GM19372 (cell line): ENCODE data around the gene HMGXB4.
"Not testable (repeated sequence)": the region's sequence is repeated elsewhere in the genome, so short reads cannot be mapped to it uniquely, and the experiment has no call there.

ENCODE experiments used
- ATAC-seq: cut with Tn5 transposase; IDR thresholded peaks from one replicate; pipeline ENCODE4 v1.9.1; 2021; ENCODE audit warnings: mild to moderate bottlenecking, low read depth, moderate library complexity; ENCODE audit not compliant: unreplicated experiment

Gene HMGXB4, protein sequence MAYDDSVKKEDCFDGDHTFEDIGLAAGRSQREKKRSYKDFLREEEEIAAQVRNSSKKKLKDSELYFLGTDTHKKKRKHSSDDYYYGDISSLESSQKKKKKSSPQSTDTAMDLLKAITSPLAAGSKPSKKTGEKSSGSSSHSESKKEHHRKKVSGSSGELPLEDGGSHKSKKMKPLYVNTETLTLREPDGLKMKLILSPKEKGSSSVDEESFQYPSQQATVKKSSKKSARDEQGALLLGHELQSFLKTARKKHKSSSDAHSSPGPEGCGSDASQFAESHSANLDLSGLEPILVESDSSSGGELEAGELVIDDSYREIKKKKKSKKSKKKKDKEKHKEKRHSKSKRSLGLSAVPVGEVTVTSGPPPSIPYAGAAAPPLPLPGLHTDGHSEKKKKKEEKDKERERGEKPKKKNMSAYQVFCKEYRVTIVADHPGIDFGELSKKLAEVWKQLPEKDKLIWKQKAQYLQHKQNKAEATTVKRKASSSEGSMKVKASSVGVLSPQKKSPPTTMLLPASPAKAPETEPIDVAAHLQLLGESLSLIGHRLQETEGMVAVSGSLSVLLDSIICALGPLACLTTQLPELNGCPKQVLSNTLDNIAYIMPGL

DNA sequence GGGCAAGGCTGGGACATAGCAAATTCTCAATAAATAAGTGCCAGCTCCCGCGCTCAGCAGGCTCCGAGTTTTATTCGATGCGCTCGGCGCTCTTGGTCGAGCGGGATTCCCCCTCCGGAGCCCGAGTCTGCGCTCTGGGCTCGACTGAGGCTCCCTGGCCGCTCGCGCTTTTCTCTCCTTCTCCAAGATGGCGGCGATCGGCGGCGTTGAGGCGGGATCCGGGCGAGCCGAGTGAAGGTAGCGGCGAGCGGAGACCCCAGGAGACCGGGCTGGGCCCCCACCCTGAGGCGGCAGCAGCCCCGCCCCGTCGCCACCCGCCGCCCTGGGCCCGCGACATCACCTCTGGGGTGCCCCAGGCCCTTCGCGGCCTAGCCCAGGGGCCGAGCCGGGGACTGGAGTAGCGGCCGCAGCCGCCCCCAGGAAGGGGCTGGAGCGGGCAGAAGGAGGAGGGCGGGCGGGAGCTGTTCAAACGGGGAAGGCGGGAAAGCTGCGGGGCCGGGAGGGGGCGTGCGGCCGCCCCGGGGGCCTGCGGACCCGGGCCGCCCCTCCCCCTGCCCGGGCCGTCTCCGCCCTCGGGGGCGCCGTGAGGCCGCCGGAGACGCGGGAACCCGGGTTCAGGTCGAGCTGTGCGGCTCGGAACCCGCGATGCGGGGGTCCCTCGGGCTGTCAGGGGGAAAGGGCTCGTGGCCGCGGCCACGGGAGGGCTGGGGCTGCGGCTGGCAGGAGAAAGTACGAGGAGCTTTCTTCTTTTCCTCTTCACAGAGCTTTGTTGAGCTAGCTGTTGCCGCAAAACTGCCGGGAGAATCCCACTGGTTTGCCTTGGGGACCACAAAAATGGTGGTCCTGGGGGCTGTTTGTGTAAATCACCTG lies at the start of gene HMGXB4:
Gene HMGXB4 (plus strand): TSS at position 173 of the 870 bp plus-strand sequence. CDS start 4,898 bp downstream, outside the sequence.
- peak; percentile 86 for ATAC-seq

DNA sequence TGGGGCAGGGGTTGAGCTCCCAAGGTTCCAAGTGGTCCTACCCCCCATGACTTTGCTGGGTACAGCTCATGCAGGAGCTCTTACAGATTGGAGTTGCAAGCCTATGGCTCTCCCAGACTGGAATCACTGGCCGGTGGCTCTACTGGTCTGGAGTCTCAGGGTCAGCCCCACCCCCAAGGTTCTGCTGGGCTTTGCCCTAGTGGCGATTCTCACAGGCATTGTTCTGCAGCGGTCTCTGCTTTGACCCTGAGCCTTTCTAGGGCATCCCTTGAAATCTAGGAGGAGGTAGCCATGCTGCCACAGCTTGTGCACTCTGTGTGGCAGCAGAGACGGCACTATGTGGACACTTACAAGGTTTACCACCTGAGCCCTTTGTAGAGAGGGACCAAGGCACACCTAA lies 49.3 kb upstream of the HMGXB4 start:
- ATAC-seq, result no peak

DNA sequence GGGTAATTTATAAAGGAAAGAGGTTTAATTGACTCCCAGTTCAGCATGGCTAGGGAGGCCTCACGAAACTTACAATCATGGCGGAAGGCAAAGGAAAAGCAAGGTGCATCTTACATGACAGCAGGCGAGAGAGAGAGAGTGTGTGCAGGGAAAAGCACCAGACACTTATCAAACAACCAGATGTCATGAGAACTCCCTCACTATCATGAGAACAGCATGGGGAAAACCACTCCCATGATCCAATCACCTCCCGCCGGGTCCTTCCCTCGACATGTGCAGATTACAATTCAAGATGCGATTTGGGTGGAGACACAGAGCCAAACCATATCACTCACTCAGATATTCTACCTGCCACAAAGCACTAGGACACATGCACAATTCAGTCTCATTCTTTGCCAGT lies 48.1 kb upstream of the HMGXB4 start:
- no peak for ATAC-seq

GRCh38 chr22:35212009-35212408 lies 45.3 kb upstream of the HMGXB4 start:
- no peak for ATAC-seq

GRCh38 chr22:35212996-35213395 lies 44.3 kb upstream of the HMGXB4 start:
- ATAC-seq, result no peak

GRCh38 chr22:35214968-35215367 lies 42.3 kb upstream of the HMGXB4 start:
- no peak for ATAC-seq

- no peak for ATAC-seq
These were observed 41.3 kb upstream of the HMGXB4 start for GRCh38 chr22:35215993-35216392.

DNA sequence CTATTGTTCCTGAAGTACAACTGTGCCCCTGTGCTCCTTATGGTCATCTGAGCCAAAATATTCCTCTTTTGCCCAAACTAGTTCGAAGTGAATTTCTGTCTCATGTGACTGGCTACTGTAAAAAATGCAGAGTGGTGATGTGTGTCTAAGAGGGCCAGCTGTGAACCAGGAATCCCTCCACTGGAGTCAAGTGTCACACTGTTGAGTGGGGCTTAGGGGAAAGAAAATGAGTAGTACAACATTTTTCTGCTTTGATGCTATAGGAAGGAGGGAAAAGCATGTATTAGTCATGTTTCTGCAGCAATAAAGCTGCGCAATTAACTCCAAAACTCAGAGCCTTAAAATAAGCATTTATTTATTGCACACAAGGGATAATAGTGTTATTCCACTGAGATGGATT lies 39.8 kb upstream of the HMGXB4 start:
- no peak for ATAC-seq

- ATAC-seq, result no peak
These were observed 39.2 kb upstream of the HMGXB4 start for GRCh38 chr22:35218079-35218478.

DNA sequence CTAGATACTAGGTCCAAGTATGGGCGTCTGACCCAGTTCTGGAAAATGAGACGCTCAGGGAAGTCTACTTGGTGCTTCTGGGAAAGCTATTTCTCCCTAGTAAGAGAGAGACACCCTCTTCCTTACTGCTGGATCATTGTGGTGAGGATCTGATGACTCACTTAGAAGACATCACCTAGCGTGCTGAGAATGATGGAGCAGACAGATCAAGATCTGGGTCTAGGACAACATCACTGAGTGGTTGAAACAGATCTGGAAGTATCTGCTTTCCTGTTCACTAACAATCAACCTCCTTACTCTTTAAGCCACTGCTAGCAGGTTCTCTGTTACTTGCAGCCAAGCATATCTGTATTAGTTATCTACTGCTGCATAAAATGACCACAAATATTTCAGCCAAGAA lies 38.3 kb upstream of the HMGXB4 start:
- no peak for ATAC-seq

DNA sequence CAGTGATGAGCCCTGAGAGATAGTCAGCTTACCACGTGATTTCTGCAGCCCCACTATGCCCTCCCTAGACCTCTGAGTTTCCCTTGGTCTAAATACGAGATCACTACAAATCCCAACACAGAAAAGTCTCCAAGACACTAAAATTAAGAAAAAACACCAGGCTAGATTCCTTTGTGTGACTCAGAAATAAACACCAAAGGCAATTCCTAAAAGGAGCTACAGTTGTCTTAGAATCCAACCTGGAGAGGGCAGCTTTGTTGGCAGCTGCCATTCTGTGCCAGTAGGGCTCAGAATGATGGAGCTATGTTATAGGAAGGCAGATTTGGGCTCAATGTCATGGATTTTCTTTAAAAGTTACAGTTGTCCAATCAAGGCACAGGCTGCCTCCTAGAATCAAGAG lies 37.1 kb upstream of the HMGXB4 start:
- ATAC-seq, result no peak

DNA sequence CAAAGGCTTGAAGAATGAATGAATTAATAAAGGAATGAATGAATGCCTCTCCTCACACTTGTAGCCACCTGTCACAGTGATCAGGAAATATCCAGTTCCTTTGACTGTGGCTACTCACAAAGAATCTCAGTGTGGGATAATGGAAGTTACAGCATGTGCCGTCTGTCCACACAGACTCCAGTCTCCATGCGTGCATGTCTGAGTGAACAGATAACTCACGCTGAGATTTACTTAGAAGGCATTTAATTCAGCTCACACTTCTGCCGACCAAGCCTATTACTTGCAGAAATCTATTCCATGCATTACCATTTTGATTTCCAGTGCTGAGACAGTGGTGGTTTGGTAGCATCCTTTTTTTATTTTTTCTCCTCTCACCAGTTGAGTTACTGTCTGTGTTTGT lies 32.3 kb upstream of the HMGXB4 start:
- ATAC-seq, result no peak

GRCh38 chr22:35226958-35227647 lies 30.2 kb upstream of the HMGXB4 start:
- no peak for ATAC-seq

GRCh38 chr22:35229865-35230264 lies 27.4 kb upstream of the HMGXB4 start:
- no peak for ATAC-seq

- no peak for ATAC-seq
These were observed 26.9 kb upstream of the HMGXB4 start for GRCh38 chr22:35230417-35230816.

- ATAC-seq, result no peak
These were observed 26.3 kb upstream of the HMGXB4 start for GRCh38 chr22:35230839-35231584.

GRCh38 chr22:35231585-35232084 lies 25.7 kb upstream of the HMGXB4 start:
- no peak for ATAC-seq

DNA sequence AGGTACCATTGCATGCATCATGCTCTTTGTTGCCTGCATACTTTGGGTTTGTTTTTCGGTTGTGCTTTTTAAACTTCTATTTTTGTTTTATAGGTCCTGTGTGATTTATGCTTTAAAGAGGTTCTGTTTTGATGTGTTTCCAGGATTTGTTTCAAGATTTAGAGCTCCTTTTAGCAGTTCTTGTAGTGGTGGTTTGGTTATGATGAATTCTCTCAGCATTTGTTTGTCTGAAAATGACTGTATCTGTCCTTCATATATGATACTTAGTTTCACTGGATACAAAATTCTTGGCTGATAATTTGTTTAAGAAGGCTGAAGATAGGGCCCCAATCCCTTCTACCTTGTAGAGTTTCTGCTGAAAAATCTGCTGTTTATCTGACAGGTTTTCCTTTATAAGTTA lies 18.5 kb upstream of the HMGXB4 start:
- not testable (repeated sequence) for ATAC-seq

DNA sequence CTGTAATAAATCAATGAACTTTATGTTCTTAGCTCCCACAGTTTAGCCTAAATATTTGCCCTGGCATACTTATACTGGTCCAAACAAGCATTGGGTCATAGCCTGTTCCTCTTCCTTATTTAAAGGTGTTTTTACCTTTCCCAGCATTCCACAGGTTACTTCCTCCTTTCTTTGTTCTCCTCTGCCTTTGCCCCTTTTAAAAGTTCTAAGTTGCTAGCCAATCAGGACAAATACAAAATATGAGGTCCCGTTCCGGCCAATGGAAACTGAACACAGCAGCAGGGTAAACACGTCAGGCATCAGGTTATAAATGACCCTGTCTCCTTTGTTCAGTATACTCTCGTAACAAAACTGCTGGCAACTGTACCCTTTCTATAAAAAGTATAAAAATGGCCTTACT lies 12.8 kb upstream of the HMGXB4 start:
- ATAC-seq, result not testable (repeated sequence)

- ATAC-seq, result no peak
These were observed 7.1 kb upstream of the HMGXB4 start for GRCh38 chr22:35250156-35250555.
